GM19193 (cell line): Measurements from ENCODE around the gene CIDEB.

Experiments used
- POLR2A ChIP-seq: IDR thresholded peaks from 4 replicates; pipeline ENCODE4 v1.6.1; 2011; ENCODE audit not compliant: insufficient read depth, insufficient read length; ENCODE audit errors: extremely low read depth

CIDEB gene

GRCh38 chr14:24271834-24272263 lies 35.9 kb downstream of the CIDEB start:
- TF ChIP-seq POLR2A = no peak

GRCh38 chr14:24271134-24271833 lies 36.5 kb downstream of the CIDEB start, which contains the start of gene RABGGTA:
Gene RABGGTA (minus strand): TSS chr14:24271597. CDS start chr14:24271115, 482 bp downstream.
- peak; percentile 91 for TF ChIP-seq POLR2A

- TF ChIP-seq POLR2A = no peak
Measured at GRCh38 chr14:24270537-24271133, 37.1 kb downstream of the CIDEB start.

- TF ChIP-seq POLR2A = no peak
Measured at GRCh38 chr14:24269910-24270536, 37.8 kb downstream of the CIDEB start.

- TF ChIP-seq POLR2A = no peak
Measured at GRCh38 chr14:24269368-24269767, 38.4 kb downstream of the CIDEB start.

- TF ChIP-seq POLR2A = no peak
Measured at GRCh38 chr14:24268225-24268624, 39.6 kb downstream of the CIDEB start.

- no peak for TF ChIP-seq POLR2A
Measured at GRCh38 chr14:24267516-24267915, 40.3 kb downstream of the CIDEB start.

- TF ChIP-seq POLR2A = no peak
Measured at GRCh38 chr14:24266344-24267244, 41.2 kb downstream of the CIDEB start.

GRCh38 chr14:24264298-24264697 lies 43.5 kb downstream of the CIDEB start:
- no peak for TF ChIP-seq POLR2A

GRCh38 chr14:24263848-24264247 lies 43.9 kb downstream of the CIDEB start:
- no peak for TF ChIP-seq POLR2A

- no peak for TF ChIP-seq POLR2A
Measured at GRCh38 chr14:24262821-24263733, 44.7 kb downstream of the CIDEB start, which contains the start of gene TGM1. Gene TGM1 (minus strand): TSS chr14:24263177. CDS start chr14:24262352, 825 bp downstream.

- no peak for TF ChIP-seq POLR2A
Measured at GRCh38 chr14:24261969-24262327, 45.8 kb downstream of the CIDEB start.

- no peak for TF ChIP-seq POLR2A
Measured at GRCh38 chr14:24261256-24261968, 46.4 kb downstream of the CIDEB start.
